HG02981 (cell line): ENCODE measurements around the gene GABBR1.

Experiments used
- ATAC-seq: cut with Tn5 transposase; IDR thresholded peaks from one replicate; pipeline ENCODE4 v1.9.1; 2021; ENCODE audit warnings: mild to moderate bottlenecking, moderate library complexity; ENCODE audit not compliant: unreplicated experiment

The GABBR1 gene

DNA sequence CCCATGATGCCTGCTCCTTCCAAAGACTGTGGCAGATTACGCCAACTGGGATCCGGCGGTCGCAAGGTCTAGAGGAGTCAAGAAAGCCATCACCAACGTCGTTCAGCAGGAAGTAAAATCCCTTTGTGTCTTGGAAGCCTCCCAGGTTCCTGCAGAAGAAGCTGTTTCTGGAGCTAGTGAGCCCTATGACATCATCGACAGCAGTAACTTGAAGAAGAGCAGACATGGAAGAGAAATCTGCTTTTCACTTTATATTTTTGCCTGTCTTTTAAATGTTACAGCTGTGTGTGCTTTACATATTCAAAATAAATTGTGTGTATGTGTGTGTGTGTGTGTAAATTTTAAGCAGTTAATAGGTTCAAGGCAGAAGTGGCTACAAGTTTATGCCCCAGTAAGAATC is 55.4 kb downstream of the GABBR1 start:
- ATAC-seq: no peak

DNA sequence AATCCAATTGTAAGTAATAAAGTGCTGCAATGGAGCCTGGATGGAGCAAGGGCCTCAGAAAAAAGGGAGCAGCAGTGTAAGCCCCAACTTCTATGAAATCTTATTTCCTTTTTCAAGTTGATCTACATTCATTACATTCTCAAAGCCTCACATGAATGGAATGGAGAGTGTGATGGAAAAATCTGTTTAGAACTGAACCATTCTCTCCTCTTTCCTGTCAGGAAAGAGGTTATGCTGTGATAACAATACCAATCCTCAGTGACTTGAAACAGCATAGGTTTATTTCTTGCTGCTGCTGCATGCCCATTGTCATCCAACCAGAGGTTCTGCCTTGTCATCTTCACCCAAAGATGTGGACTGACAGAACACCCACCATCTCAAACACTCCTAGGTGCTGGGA is 56.9 kb downstream of the GABBR1 start:
- ATAC-seq: no peak

DNA sequence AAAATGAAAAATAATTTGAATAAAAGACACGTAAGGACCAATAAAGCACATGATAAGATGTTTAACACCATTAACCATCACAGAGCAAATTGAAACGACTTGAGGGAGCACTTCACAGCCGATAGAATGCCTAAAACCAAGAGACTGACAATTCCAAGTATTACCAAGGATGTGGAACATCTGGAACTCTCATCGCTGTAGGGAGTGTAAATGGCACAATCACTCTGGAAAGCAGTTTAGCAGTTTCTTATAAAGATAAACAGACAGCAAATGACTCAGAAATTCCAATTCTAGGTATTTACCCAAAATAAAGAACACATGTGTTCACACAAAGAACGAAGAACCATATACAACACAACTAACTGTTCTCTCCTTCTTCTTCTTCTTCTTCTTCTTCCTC is 65.0 kb downstream of the GABBR1 start:
- no peak for ATAC-seq

DNA sequence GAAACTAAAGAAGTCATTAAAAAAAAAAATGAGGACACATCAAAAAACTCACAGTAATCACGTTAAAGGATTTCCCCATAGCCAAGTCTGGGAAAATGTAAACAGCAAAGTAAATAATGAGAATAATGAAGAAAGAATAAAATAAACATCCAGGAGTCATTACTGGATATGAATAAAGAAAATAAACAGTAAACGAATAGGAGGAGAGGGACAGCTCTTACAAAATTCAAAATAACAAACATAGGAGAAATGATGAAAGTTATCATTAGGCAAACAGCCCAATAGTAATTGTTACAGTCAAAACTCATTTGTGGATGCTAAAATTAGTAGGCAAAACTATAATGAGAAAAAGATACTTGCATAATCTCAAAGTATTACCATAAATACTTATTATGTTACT is 65.4 kb downstream of the GABBR1 start:
- ATAC-seq: no peak

DNA sequence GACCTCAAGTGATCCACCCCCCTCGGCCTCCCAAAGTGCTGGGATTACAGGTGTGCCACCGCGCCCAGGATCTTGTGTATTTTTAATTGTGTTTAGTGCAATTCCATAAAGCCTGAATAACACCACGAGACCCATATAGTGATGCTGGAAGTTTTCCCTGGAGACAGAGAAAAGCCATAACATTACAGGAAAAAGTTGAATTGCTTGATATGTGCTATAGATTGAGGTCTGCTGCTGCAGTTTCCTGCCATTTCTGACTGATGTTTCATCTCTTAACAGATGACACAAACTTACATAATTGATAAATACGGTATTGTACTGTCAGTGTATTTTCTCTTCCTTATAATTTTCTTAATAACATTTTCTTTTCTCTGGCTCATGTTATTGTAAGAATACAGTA is 66.1 kb downstream of the GABBR1 start:
- ATAC-seq: no peak

DNA sequence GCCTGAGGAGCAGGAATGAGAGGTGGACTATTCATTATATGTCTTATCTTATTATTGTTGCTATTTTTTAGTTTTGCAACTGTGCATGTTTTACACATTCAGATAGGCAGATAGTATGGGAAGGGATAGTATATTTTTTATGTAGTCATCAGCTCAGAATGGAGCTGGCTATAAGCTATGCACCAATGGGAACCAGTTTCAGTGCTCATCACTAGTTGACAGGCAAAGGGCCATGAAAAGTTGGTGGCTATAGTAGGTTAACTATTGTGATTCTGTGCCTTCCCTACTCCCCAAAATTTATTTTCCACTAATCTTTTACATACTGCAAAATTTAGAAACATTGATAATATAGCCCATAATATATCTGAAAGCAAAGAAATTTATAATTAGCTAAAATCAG is 68.1 kb downstream of the GABBR1 start:
- no peak for ATAC-seq

DNA sequence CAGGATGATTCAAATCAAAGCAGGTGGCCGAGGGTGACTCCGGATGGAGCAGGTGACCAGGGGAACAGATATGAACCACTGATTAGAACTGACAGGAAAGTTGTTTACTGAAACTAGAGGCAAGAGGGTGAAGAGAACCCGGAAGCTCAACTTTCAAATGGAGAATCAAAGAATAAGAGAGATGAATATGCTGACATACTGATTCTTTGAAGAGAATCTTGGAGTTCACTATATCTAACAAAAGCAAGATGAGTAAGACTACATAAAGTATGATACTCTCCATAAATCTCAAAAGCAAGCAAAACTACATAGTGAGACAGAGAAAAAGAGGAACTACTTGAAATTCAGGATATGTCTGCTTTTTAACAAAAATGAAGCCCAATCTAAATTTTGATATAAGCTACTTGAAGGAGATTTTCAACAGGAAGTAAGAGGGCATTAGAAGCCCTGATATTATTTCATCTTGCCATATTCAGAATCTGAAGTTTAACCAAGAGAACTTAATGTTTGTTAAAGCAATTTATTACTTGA is 69.5 kb downstream of the GABBR1 start:
- no peak for ATAC-seq

DNA sequence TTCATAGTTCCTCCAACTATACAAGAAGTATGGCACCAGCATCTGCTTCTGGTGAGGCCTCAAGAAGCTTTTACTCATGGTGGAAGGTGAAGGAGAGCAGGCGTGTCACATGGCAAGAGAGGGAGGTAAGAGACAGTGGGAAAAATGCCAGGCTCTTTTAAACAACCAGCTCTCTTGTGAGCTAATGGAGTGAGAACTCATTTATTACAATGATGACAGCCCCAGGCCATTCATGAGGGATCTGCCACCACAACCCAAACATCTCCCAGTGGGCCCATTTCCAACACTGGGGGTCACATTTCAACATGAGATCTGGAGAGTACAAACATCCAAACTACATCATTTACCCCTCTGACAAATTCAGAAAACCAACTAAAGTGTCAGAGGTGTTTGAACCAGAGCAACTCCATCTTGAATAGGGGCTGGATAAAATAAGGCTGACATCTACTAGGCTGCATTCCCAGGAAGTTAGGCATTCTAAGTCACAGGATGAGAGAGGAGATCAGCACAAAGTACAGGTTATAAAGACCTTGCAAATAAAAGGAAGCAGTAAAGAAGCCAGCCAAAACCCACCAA is 71.3 kb downstream of the GABBR1 start:
- ATAC-seq: no peak

DNA sequence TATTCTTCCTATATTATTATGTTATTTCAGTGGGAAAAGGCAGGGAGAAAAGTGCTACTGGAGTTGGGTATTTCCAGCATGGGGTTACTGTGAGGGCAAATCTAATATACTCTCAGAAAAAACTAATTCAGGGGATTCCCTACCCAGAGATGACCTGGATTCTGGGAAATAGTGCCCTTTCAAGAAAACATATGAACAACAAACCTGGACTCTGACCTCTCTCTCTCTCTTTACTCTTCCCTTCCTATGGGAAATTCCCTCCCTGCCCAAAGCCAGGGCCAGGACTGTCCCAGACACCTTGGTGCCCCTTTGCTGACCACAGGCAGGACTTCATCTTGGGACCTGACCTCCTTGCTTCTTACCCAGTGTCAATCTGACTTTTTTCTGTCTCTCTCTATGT is 71.9 kb downstream of the GABBR1 start:
- ATAC-seq: no peak

DNA sequence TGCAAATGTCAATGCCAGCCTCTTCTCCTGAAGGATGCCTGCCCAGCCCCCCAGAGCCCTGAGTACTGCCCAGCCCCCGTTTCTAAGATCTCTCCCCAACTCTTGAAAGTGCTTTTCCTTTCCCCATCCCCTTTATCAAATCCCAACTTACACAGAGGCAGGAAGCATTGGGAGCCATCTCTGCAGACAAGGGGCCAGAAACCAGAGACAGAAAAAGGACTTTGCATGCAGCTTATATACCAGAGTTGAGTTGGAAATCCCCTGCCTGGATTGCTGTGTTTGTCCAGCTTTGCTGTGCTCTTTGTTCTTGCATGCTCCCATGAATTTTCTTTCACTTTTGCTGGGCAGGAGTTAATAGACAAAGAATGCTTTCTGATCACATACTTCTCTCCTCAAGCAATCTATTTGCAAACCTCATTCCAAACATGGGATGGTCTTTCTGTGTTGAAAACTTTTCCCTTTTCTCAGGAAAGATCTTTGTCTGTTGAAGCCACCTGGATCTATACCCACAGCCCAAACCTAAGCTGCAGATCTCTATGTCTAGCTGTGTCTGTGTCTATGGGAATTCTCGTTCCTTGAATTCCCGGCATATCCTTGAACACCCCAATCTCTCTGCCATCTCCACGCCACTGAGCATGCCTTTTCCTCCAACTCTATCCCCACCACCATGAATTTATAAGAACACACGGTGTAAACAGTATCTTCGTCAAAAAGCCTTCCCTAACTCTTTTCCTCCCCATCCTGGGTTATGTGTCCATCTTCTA is 73.3 kb downstream of the GABBR1 start, which contains the start of gene UBD:
Gene UBD, minus strand, starts transcription at position 209 of the 764 bp plus-strand sequence. Its CDS starts 31 bp downstream, at position 178.
- no peak for ATAC-seq

DNA sequence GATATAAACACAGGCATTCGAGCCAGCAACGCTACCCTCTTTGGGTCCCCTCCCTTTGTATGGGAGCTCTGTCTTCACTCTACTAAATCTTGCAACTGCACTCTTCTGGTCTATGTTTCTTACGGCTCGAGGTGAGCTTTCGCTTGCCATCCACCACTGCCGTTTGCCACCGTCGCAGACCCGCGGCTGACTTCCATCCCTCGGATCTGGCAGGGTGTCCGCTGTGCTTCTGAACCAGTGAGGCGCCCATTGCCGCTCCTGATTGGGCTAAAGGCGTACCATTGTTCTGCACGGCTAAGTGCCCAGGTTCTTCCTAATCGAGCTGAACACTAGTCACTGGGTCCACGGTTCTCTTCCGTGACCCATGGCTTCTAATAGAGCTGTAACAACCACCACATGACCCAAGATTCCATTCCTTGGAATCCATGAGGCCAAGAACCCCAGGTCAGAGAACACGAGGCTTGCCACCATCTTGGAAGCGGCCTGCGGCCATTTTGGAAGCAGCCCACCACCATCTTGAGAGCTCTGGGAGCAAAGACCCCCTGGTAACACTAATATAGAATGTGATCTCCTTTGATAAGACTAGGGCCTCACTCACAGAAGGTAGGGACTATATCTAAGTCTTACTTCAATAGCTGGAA is 74.4 kb downstream of the GABBR1 start:
- ATAC-seq: no peak

DNA sequence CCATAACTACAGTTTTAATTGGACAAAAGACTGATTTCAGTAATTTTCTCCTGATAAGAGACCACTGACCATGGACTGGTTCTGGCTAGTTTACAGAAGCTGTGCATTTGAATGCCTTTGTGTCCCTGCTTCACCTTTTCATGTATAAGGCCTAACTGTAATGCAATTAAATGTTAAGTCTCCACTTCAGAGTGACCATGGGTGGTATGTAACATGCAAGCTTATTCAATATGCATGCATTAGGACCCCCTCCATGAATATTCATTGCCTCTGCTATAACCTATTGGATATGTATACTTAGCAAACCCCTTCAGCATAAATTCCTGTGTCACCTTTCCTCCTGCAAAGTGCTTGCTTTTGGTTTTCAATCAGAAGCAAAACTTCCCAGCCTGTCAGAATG is 75.7 kb downstream of the GABBR1 start:
- no peak for ATAC-seq

DNA sequence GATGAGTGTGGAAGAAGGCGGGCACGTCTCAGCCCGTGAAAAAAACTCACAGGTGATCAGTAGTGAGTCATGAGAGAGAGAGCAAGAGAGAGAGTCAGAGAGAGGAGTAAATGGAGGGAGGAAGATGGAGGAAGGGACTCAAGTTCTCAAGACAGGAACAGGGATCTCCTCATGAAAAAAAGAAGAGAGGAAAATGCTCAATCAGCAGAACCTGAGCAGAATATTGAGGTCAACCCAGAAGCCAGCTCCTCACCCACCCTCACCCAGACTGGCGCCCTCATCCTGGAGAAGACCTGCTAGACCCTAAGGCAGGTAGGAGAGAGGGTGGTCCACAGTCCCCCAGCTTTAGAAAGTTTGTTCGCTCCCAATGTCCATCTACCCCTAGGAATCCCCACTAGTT is 78.2 kb downstream of the GABBR1 start:
- no peak for ATAC-seq

DNA sequence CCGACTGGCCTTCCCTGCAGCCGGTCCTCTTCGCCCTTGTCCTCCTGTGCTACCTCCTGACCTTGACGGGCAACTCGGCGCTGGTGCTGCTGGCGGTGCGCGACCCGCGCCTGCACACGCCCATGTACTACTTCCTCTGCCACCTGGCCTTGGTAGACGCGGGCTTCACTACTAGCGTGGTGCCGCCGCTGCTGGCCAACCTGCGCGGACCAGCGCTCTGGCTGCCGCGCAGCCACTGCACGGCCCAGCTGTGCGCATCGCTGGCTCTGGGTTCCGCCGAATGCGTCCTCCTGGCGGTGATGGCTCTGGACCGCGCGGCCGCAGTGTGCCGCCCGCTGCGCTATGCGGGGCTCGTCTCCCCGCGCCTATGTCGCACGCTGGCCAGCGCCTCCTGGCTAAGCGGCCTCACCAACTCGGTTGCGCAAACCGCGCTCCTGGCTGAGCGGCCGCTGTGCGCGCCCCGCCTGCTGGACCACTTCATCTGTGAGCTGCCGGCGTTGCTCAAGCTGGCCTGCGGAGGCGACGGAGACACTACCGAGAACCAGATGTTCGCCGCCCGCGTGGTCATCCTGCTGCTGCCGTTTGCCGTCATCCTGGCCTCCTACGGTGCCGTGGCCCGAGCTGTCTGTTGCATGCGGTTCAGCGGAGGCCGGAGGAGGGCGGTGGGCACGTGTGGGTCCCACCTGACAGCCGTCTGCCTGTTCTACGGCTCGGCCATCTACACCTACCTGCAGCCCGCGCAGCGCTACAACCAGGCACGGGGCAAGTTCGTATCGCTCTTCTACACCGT is 79.5 kb downstream of the GABBR1 start:
- no peak for ATAC-seq

DNA sequence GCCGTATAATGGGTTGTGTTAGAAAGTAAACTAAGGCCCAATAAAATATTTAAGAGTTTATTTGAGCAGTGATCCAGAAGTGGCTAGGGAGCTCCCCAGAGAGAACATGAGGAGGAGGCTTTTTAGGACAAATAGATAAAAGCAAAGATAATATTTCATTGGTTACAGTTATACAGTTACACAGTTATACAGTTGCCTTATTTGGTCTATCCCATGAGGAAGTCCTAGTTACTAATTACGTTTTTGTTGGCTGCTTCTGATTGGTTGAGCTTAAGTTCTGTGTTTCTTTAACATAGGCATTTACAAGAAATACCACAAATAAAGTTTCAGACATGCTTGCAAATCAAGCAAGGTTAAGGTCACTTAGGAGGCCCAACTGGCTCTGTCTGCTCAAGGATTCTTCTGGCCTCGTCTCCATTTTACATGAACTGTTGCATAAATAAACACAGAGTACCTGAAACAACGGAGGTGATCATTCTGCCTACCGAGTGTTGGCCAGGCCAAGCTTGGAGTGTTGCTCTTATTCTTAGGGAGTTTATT is 80.4 kb downstream of the GABBR1 start:
- ATAC-seq: peak; percentile 82

DNA sequence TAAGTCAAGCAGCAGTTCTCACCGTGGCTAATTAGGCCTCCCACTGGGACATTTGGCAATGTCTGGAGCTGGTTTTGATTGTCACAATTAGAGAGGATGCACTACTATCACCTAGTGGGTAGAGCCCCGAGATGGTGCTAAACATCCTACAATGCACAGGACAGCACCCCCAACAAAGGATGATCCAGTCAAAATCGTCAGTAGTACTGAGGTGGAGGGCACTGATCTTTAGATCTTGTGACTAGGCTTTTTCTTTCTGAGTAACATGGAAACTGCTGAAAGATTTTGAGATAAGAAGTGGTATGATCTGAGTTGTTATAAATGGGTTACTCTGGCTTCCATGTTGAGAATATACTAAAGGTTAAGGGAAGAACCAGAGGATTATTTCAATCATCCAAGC is 85.4 kb downstream of the GABBR1 start:
- ATAC-seq: no peak

DNA sequence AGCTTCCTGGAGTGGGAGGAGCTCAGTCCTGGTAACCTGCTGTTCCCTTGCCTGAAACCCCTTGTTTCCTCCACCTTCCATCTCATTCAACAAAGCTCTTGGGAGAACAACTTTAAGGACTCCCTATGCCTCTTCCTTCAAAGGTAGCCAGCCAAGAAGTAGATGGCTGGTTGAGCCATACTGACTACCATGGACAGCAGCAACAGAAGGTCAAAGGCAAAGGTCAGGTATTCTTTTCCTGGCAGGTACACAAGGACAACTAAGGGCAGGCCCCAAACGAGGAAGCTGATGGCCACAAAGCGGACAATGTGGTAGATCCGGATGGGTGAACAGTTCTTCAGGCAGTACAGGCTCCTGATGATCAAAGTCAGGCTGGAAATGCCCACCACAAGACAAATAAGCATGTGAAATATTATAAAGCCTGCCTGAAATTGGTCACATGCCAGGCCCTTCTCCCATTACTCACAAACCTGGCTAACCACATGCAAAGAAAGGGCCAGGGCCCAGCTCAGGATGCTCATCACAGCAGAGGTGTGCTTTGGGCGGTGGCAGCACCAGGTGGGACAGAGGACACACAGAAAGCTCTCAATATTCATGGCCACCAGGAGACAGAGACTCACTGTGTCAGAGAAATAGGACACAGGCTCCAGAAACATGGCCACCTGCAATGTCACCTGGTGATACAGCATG is 95.1 kb downstream of the GABBR1 start:
- ATAC-seq: no peak

DNA sequence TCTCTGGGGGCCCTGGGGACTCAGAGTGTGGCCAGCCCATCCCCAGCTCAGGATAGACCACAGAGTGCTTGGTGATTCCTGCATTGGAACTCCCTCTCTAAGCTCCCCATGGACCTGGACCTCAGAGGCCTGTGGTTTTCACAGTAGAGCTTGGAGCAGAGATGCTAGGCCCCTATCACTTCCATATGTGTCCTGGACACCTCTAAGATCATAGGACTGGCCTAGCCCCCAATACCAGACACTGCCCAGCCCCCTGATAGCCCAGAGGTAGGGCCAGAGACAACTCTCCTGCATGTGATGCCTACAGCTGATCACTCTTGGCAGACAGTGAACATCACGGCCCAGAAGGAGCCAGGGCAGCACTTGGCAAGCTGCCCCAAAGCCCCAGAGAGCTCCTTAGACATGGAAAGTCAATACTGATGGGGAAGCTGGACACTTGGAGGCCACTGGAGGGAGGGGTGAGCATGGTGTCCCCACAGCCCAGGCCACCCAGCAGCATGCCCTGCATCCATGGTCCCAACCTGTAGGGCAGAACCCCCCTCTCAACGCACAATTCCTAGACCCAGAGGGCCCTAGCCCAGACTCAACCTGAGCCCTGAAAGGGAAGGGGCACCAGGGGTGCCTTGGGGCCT is 100.5 kb downstream of the GABBR1 start:
- ATAC-seq: no peak

DNA sequence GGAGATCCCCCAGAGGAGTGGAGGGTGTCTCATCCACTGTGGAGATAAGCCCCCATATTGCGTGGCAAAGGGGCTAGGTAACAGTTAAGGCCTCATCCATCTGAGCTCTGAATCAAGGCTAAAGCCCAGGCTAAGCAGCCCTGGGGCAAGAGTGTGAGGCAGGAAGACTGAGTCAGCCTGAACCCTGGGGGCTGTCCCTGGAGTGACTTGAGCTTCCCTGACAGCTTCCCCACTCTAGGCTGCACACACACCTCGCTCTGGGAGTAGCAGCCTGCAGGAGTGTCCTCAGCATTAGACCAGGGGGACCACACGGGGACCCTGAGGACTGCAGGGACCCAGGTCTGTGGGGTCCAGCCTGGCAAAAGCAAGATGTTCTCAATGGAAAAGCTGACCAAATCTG is 101.3 kb downstream of the GABBR1 start:
- ATAC-seq: no peak
